Activated CD4-positive, alpha-beta T cell treated with anti-CD3 and anti-CD28 coated beads, Interleukin-2, amount 50 U/mL, for 24 hours (primary cell): ENCODE results near the gene LIG1.
"Not testable (repeated sequence)": the region's sequence is repeated elsewhere in the genome, so short reads cannot be mapped to it uniquely, and the experiment has no call there.

ENCODE experiments used
- DNase-seq, 2 donors: peaks; one replicate each; pipeline ENCODE4 v3.0.0-alpha.2; 2020; ENCODE audit warnings: low read depth in 1 of 2, low spot score in 1 of 2

LIG1 gene

GRCh38 chr19:48122421-48122820 lies 47.7 kb downstream of the LIG1 start:
- DNase-seq, result no peak

DNA sequence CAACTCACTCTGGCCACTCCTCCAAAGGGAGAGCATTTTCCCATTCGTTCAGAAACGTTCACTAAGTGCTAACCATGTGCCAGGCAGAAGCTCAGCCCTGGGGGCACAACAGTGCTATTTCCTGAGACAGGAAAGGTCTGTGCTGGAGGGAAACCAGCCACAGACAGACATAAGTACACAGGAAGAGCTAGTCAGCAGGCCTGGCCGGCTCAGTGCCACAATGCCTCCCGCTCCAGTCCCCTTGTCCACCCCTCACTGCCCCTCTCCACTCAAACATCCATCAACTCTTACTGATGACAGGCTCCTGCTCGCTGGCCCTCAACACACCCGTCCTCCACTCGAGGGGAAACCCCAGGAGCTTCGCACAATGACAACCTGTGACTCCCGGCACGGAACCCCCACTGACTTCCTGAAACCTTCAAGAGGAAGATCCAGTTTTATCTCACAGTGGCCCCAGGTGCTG lies 48.2 kb downstream of the LIG1 start:
- DNase-seq, result no peak

GRCh38 chr19:48121066-48121465 lies 49.1 kb downstream of the LIG1 start:
- DNase-seq, result no peak

DNA sequence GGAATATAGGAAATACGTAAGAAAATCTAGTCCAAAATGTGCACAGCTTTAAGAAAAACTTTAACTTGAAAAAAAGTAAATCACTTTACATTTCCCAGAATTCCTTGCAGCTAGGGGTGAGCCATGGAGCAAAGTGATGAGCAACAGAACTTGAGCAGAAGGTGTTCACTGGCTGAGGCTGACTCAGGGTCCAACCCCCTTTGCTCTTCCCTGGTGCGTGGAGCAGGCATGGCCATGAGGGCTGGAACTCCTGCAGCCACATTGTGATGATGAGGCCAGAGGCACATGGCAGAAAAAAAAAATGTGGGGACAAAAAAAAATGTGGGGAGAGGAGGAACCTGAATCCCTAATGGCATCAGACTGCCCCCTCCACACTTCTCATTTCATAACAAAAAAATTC lies 49.6 kb downstream of the LIG1 start:
- no peak for DNase-seq

DNA sequence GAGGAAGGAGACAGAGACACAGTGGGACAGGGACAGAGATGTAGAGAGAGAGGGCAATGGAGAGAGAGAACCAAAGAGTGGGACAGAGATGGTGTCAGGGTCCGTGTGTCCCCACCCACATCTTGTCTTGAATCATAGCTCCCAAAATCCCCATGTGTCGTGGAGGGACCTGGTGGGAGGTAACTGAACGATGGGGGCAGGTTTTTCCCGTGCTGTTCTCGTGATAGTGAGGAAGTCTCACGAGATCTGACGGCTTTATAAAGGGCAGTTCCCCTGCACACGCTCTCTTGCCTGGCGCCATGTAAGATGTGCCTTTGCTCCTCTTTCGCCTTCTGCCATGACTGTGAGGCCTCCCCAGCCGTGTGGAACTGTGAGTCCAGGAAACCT lies 52.0 kb downstream of the LIG1 start:
- no peak for DNase-seq

GRCh38 chr19:48117515-48118130 lies 52.5 kb downstream of the LIG1 start:
- DNase-seq, result no peak

DNA sequence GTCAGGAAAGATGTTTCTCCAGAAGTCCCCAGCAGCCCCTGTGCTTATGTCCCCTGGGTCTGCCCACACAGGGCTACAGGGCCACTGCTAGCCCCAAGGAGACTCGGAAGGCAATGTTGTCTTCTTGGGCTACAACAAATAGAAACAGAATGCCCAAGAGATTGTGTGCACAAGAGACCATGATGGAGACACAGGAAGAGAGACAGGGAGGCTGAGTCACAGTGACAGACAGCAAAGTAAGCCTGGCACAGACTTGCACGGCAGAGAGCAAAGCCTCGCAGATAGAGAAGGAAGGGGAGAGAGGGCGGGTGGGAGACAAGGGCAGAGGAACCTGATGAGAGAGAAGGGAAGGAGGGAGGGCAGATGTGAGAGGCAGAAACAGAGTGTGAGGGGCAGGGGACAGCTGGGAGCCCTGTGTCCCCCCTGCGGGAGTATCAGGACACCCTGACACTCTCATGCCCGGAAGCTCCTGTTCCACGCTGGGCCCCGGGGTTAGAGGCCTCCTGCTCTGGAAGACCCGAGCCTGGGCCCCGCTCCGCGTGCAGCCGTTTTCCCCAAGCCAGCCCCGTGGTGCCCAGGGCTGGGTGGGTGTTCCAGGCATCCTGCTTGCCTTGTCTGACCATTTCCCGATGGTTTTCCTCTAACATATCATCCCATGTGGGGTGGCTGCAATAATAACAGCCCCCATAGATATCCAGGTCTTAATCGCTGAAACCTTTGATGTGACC lies 56.8 kb downstream of the LIG1 start:
- DNase-seq, result no peak

DNA sequence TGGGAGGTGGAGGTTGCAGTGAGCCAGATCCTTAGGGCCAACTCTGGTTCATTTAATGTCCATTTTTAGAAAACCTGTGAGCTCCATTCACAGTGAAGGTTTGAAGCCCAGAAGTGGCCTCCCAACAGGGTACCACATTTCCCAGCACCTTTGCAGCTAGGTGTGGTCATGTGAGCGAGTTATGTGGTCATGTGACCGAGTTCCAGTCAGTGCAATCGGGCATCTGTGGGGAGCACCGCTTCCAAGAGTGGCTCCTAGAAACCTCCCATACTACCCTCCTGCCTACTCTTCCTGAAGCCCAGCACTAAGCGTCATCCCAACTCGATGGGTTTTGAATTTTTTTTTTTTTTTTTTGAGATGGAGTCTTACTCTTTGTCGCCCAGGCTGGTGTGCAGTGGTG lies 58.9 kb downstream of the LIG1 start:
- no peak for DNase-seq

- DNase-seq, result peak; percentile 70 to 80
Measured at GRCh38 chr19:48110350-48110966, 59.7 kb downstream of the LIG1 start, which contains the start of gene PLA2G4C. Gene PLA2G4C, minus strand, starts transcription at chr19:48110817. Its CDS starts 4,288 bp downstream, at chr19:48106529.

- DNase-seq, result no peak
Measured at GRCh38 chr19:48108997-48109782, 61.0 kb downstream of the LIG1 start.

- DNase-seq, result no peak
Measured at GRCh38 chr19:48103922-48104321, 66.2 kb downstream of the LIG1 start.

- peak in 1 of 2 donors; percentile 12 for DNase-seq
Measured at GRCh38 chr19:48102870-48103751, 67.0 kb downstream of the LIG1 start.

DNA sequence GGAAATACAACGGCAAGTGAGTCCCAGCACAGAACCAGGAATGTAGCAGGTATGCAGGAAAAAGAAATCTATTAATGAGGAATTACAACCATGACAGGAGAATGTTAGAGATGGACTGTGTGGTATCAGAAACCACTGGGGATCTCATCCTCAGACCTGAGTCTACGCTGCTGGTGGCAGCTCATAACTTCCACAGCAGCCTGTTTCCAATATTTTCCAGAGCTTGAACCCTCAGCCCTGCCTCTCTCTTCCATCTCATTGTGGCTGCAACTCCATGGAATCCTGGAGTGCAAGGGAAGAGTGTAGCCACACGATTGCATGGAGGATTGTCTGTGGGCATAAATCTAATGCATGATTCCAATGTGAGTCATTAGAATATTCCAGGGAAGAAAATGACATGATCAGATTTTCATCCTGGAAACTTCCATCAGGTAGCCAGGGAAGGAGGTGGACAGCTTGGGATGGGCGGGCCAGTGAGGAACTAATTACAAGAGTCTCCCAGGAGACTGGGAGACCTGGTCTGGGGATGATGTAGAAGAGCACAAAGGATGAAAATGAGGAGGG lies 74.5 kb downstream of the LIG1 start:
- DNase-seq, result no peak

DNA sequence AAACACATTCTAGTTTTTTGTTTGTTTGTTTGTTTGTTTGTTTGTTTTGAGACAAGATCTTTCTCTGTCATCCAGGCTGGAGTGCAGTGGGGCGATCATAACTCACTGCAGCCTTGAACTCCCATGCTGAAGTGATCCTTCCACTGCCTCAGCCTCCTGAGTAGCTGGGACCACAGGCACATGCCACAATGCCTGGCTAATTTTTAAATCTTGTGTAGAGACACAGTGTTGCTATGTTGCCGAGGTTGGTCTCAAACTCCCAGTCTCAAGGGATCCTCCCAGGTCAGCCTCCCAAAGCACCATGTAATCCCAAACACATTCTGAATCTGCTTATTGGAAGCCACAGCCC lies 75.3 kb downstream of the LIG1 start:
- DNase-seq, result no peak

DNA sequence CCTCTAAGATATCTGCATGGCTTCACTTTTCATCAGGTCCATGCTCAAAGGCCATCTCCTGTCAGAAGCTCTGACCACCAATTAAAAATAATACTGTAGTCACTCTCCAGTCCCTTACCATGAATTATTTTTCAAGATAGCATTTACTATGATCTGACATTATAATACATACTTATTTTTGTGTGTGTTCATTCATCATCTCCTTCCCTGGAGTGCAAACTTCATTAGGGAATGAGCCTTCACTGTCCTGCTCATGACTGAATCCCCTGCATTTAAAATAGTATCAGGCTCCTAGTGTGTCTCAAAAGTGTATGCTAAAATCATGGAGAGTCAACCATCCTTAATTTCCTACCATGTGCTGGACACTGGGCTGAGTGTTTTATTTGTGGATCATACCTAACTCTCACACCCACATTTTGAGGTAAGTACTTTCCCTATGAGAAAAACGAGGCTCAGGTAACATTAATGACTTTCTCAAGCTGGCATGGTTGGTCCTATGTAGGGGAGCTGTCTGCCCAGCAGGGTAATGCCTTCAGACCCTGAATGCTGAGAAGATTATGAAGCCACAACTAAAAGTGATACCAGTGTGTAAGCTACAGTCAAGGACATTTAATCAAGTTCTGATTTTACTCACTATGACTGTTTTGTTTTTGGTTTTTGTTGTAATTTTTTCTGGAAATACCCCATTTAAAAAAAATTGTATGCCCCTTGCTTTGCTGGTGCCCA lies 75.9 kb downstream of the LIG1 start:
- DNase-seq, result no peak

GRCh38 chr19:48091111-48091718 lies 78.9 kb downstream of the LIG1 start:
- not testable (repeated sequence) for DNase-seq

DNA sequence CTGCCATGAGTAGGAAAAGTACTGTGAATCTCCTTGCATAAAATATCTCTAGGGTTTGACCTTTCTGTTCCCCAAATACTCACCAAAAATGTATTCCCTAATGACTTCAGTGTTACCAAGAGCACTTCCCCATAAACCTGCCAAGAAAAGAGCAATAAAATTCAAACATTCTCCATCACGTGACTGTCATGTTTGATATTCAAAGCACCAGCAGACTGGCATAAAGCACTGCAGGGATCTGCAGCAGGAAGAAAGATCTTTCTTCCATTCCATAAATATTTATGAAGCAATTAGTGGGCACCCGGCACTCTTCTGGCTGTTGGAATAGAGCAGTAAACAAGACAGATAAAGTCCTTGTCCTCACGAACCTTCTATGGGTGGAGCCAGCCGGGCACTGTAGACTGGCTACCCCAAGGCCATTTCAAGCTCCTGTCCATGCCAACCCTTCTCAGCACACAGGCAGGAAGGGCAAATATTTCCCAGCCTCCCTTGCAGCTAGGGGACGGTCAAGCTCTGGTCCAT lies 79.8 kb downstream of the LIG1 start:
- no peak for DNase-seq

GRCh38 chr19:48088991-48089390 lies 81.2 kb downstream of the LIG1 start:
- DNase-seq, result not testable (repeated sequence)
